ENCODE measurements around the gene FLOT2.

The FLOT2 gene

GRCh38 chr17:28875848-28876550, 21.5 kb downstream of the FLOT2 start:
- Histone ChIP-seq H4K20me1 (ENCODE audit: insufficient read depth, low read length) (no peaks in the 10 kb centered on the region), H2AFZ (ENCODE audit: low read length) (no peak overlapping the region), H3K9ac (ENCODE audit: low read length) (no peak overlapping the region), H3K9me3 (replicated peaks; ENCODE audit: insufficient read depth, low read length) (no peaks in the 10 kb centered on the region), H3K27me3 (replicated peaks; ENCODE audit: insufficient read depth, low read length) (no peaks in the 10 kb centered on the region), H3K79me2 (ENCODE audit: low read length) (no peaks in the 10 kb centered on the region), H3F3A (ENCODE audit: insufficient read depth, low read length) (peaks cover 4% of the 10 kb centered on the region; the same call in 1 of the 2 replicates), H3K36me3 (replicated peaks; ENCODE audit: insufficient read depth, low read length) (no peaks in the 10 kb centered on the region), H3K4me3 (ENCODE audit: low read length) (no peak overlapping the region), H3K4me1 (ENCODE audit: low read length) (peaks cover 2% of the 10 kb centered on the region), H3K4me2 (ENCODE audit: low read depth, low read length) (no peak overlapping the region), H3K9me2 (replicated peaks; ENCODE audit: insufficient read depth, low read length) (no peaks in the 10 kb centered on the region), H3K27ac (ENCODE audit: low read length) (no peak overlapping the region)
- no peak for TF ChIP-seq CTCF (IDR thresholded peaks at IDR 0.05; ENCODE audit: low read length)
- DNase-seq, result no peak

GRCh38 chr17:28874750-28875149, 22.8 kb downstream of the FLOT2 start:
- Histone ChIP-seq H3K27me3 (replicated peaks; ENCODE audit: insufficient read depth, low read length) (no peaks in the 10 kb centered on the region), H2AFZ (ENCODE audit: low read length) (no peak overlapping the region), H3F3A (ENCODE audit: insufficient read depth, low read length) (peaks cover 4% of the 10 kb centered on the region; the same call in 1 of the 2 replicates), H3K4me1 (ENCODE audit: low read length) (peaks cover 4% of the 10 kb centered on the region), H3K9me3 (replicated peaks; ENCODE audit: insufficient read depth, low read length) (no peaks in the 10 kb centered on the region), H3K36me3 (replicated peaks; ENCODE audit: insufficient read depth, low read length) (no peaks in the 10 kb centered on the region), H3K27ac (ENCODE audit: low read length) (no peak overlapping the region), H4K20me1 (ENCODE audit: insufficient read depth, low read length) (no peaks in the 10 kb centered on the region), H3K9me2 (replicated peaks; ENCODE audit: insufficient read depth, low read length) (no peaks in the 10 kb centered on the region), H3K4me2 (ENCODE audit: low read depth, low read length) (no peak overlapping the region), H3K79me2 (ENCODE audit: low read length) (no peaks in the 10 kb centered on the region), H3K4me3 (ENCODE audit: low read length) (no peak overlapping the region), H3K9ac (ENCODE audit: low read length) (no peak overlapping the region)
- no peak for DNase-seq
- TF ChIP-seq EZH2 (optimal IDR thresholded peaks at IDR 0.05; ENCODE audit: low read depth, low read length) (no peak), CTCF (IDR thresholded peaks at IDR 0.05; ENCODE audit: low read length) (no peak), EZH2phosphoT487 (IDR thresholded peaks at IDR 0.05; ENCODE audit: low read length) (no peak)

DNA sequence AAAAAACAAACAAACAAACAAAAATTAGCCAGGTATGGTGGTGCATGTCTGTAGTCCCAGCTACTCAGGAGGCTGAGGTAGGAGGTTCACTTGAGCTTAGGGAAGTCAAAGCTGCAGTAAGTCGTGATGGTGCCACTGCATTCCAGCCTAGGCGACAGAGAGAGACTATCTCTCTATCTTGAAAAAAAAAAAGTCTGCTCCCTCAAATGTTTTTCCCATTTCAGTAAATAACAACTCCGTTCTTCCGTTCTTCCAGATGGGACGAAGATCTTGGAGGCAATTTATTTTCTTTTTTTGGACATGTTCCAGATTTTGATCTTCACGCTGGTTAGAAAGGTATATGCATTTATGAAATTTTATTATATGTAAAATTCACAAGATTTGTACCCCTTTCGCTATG, 23.7 kb downstream of the FLOT2 start:
- DNase-seq, result no peak
- peaks cover 4% of the 10 kb centered on the region; the same call in 1 of the 2 replicates for H3F3A ChIP-seq (ENCODE audit: insufficient read depth, low read length)
- no peaks in the 10 kb centered on the region for H3K36me3 ChIP-seq (replicated peaks; ENCODE audit: insufficient read depth, low read length)
- H3K9ac ChIP-seq (ENCODE audit: low read length), result no peak overlapping the region
- H3K27ac ChIP-seq (ENCODE audit: low read length), result no peak overlapping the region
- H3K4me2 ChIP-seq (ENCODE audit: low read depth, low read length), result no peak overlapping the region
- H3K4me1 ChIP-seq (ENCODE audit: low read length), result peaks cover 4% of the 10 kb centered on the region
- no peaks in the 10 kb centered on the region for H3K9me2 ChIP-seq (replicated peaks; ENCODE audit: insufficient read depth, low read length)
- H2AFZ ChIP-seq (ENCODE audit: low read length), result no peak overlapping the region
- no peaks in the 10 kb centered on the region for H3K79me2 ChIP-seq (ENCODE audit: low read length)
- no peaks in the 10 kb centered on the region for H3K9me3 ChIP-seq (replicated peaks; ENCODE audit: insufficient read depth, low read length)
- no peak overlapping the region for H3K4me3 ChIP-seq (ENCODE audit: low read length)
- TF ChIP-seq CTCF (IDR thresholded peaks at IDR 0.05; ENCODE audit: low read length) (no peak), EZH2phosphoT487 (IDR thresholded peaks at IDR 0.05; ENCODE audit: low read length) (no peak), EZH2 (optimal IDR thresholded peaks at IDR 0.05; ENCODE audit: low read depth, low read length) (no peak)
- H3K27me3 ChIP-seq (replicated peaks; ENCODE audit: insufficient read depth, low read length), result no peaks in the 10 kb centered on the region
- H4K20me1 ChIP-seq (ENCODE audit: insufficient read depth, low read length), result no peaks in the 10 kb centered on the region
